HL-60 (cell line): ENCODE measurements around the gene HSD3B2.

Source experiments
- DNase-seq, 2 experiments: peaks; one replicate each; pipeline ENCODE4 v3.0.0-alpha.2; 2010 to 2020; ENCODE audit warnings: low read depth in 1 of 2, low spot score in 1 of 2
- H3K27ac ChIP-seq: fragments of 250-450 bp; sonication (Bioruptor Pico); replicated peaks from 2 replicates; pipeline ENCODE4 v1.5.1; 2020; ENCODE audit warnings: mild to moderate bottlenecking, moderate library complexity
- H3K27me3 ChIP-seq: fragments of 250-450 bp; sonication (Bioruptor Pico); 2 replicates; pipeline ENCODE4 v1.5.1; 2021; ENCODE audit warnings: mild to moderate bottlenecking, moderate library complexity; ENCODE audit not compliant: insufficient read depth, poor library complexity, severe bottlenecking
- H3K4me3 ChIP-seq: replicated peaks from 2 replicates; pipeline ENCODE4 v1.5.1; 2011; ENCODE audit warnings: mild to moderate bottlenecking, control low read depth, low read length; ENCODE audit not compliant: insufficient read depth
- GABPA ChIP-seq: IDR thresholded peaks from 2 replicates; pipeline ENCODE4 v1.6.1; 2012; ENCODE audit warnings: low read depth
- POLR2AphosphoS5 ChIP-seq: IDR thresholded peaks from 2 replicates; pipeline ENCODE4 v1.6.1; 2012; ENCODE audit warnings: low read depth
- SPI1 ChIP-seq: IDR thresholded peaks from 2 replicates; pipeline ENCODE4 v1.6.1; 2012; ENCODE audit warnings: low read depth, mild to moderate bottlenecking, borderline replicate concordance
- TF ChIP-seq, protein P1 (sequence below): IDR thresholded peaks from 2 replicates; pipeline ENCODE4 v1.6.1; 2012; ENCODE audit warnings: low read depth; ENCODE audit not compliant: insufficient replicate concordance
- TF ChIP-seq, protein P2 (sequence below): IDR thresholded peaks from one replicate; pipeline ENCODE4 v1.5.1; 2011; ENCODE audit warnings: low read length, control low read depth, inconsistent platforms; ENCODE audit not compliant: insufficient read depth

The HSD3B2 gene

DNA sequence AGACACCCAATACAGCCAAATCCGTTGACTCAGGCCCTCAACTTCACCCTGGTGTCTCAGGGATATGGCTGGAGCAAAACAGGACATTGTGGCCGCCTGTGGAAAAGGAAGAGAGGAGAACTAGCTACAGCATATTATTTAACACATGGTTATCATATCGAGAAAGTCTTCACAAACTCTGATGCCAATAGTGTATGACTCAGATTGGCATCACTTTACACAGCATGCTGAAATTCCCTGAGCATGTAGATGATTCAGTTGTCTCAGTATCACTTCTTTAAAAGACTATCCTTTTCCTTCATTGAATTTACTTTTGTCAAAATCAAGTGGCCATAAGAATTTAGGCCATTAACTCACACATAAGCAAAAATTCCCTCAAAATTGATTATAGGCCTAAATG lies 20.1 kb downstream of the HSD3B2 start:
- no peak overlapping the region for H3K27ac ChIP-seq

DNA sequence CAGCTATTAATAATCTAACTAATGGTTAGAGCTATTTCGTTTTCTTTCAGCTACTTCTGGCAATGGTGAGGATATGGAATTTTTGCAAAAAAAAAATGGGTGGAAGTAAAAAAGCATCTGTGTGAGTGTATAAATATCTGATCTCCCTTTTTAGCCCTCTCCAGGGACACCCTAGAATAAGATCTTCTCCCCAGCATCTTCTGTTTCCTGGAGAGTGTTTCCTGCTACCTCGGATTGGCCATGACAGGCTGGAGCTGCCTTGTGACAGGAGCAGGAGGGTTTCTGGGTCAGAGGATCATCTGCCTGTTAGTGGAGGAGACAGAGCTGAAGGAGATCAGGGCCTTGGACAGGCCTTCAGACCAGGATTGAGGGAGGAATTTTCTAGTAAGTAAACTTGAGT lies 23.8 kb downstream of the HSD3B2 start:
- TF ChIP-seq, protein P1, sequence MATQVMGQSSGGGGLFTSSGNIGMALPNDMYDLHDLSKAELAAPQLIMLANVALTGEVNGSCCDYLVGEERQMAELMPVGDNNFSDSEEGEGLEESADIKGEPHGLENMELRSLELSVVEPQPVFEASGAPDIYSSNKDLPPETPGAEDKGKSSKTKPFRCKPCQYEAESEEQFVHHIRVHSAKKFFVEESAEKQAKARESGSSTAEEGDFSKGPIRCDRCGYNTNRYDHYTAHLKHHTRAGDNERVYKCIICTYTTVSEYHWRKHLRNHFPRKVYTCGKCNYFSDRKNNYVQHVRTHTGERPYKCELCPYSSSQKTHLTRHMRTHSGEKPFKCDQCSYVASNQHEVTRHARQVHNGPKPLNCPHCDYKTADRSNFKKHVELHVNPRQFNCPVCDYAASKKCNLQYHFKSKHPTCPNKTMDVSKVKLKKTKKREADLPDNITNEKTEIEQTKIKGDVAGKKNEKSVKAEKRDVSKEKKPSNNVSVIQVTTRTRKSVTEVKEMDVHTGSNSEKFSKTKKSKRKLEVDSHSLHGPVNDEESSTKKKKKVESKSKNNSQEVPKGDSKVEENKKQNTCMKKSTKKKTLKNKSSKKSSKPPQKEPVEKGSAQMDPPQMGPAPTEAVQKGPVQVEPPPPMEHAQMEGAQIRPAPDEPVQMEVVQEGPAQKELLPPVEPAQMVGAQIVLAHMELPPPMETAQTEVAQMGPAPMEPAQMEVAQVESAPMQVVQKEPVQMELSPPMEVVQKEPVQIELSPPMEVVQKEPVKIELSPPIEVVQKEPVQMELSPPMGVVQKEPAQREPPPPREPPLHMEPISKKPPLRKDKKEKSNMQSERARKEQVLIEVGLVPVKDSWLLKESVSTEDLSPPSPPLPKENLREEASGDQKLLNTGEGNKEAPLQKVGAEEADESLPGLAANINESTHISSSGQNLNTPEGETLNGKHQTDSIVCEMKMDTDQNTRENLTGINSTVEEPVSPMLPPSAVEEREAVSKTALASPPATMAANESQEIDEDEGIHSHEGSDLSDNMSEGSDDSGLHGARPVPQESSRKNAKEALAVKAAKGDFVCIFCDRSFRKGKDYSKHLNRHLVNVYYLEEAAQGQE: no peak
- TF ChIP-seq, protein P2, sequence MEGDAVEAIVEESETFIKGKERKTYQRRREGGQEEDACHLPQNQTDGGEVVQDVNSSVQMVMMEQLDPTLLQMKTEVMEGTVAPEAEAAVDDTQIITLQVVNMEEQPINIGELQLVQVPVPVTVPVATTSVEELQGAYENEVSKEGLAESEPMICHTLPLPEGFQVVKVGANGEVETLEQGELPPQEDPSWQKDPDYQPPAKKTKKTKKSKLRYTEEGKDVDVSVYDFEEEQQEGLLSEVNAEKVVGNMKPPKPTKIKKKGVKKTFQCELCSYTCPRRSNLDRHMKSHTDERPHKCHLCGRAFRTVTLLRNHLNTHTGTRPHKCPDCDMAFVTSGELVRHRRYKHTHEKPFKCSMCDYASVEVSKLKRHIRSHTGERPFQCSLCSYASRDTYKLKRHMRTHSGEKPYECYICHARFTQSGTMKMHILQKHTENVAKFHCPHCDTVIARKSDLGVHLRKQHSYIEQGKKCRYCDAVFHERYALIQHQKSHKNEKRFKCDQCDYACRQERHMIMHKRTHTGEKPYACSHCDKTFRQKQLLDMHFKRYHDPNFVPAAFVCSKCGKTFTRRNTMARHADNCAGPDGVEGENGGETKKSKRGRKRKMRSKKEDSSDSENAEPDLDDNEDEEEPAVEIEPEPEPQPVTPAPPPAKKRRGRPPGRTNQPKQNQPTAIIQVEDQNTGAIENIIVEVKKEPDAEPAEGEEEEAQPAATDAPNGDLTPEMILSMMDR: no peak
- TF ChIP-seq SPI1: no peak
- no peak for TF ChIP-seq POLR2AphosphoS5
- no peak for TF ChIP-seq GABPA
- Histone ChIP-seq H3K27me3 (peaks cover 10% of the 10 kb centered on the region), H3K27ac (no peak overlapping the region), H3K4me3 (no peak overlapping the region)
- DNase-seq: no peak

More for the DNA sequence above, 20.1 kb downstream of the HSD3B2 start:
- no peak overlapping the region for H3K4me3 ChIP-seq
- H3K27me3 ChIP-seq: peaks cover 7% of the 10 kb centered on the region
- DNase-seq: no peak
- TF ChIP-seq, protein P1: no peak
- TF ChIP-seq, protein P2: no peak
- TF ChIP-seq POLR2AphosphoS5 (no peak), GABPA (no peak), SPI1 (no peak)

DNA sequence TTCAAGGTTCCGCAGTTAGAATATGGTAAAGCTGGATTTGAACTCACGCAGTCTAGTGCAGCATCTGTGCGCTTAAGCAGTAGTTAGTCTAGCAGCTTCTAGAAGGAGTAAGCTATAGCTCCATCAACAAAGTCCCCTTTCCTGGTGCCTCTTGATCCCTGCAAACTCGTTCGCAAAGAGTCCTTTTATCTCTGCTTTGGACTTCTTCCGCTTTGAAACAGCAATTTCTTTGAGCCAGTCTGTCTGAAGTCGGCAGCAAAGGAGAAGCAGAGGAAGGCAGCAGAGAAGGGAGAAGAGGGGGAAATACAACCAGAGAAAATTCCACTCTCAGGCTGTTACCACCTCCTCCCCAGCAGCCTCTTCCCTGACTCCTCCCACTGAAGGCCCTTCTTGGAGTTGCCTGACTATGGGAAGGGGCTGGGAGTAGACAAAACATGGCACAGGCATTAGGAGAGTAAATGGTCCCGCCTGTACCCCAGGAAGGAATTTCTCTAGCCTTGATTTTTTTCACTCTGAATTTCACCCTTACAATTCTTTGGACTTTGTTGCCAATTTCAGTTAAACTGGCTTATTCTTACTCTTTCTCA lies 25.9 kb downstream of the HSD3B2 start:
- no peak for DNase-seq
- H3K27ac ChIP-seq: no peak overlapping the region
- peaks cover 10% of the 10 kb centered on the region for H3K27me3 ChIP-seq
- TF ChIP-seq, protein P2: no peak
- TF ChIP-seq POLR2AphosphoS5 (no peak), GABPA (no peak), SPI1 (no peak)
- TF ChIP-seq, protein P1: no peak
- H3K4me3 ChIP-seq: no peak overlapping the region
